GM12864 (cell line): Measurements from ENCODE around the gene PGC.
"Not testable (repeated sequence)": the region's sequence is repeated elsewhere in the genome, so short reads cannot be mapped to it uniquely, and the experiment has no call there.

Experiments
- DNase-seq: peaks from one replicate; pipeline ENCODE4 v3.0.0-alpha.2; 2011; ENCODE audit warnings: low read depth
- H3K4me3 ChIP-seq: 2 replicates; pipeline ENCODE4 v1.5.1; 2011; ENCODE audit warnings: mild to moderate bottlenecking, low read depth, low read length, control low read depth
- TF ChIP-seq, protein P1 (sequence below): IDR thresholded peaks from 2 replicates; pipeline ENCODE4 v1.5.1; 2011; ENCODE audit warnings: low read depth, mild to moderate bottlenecking, moderate library complexity, low read length, control low read depth, inconsistent platforms; ENCODE audit errors: missing control alignments

PGC gene

DNA sequence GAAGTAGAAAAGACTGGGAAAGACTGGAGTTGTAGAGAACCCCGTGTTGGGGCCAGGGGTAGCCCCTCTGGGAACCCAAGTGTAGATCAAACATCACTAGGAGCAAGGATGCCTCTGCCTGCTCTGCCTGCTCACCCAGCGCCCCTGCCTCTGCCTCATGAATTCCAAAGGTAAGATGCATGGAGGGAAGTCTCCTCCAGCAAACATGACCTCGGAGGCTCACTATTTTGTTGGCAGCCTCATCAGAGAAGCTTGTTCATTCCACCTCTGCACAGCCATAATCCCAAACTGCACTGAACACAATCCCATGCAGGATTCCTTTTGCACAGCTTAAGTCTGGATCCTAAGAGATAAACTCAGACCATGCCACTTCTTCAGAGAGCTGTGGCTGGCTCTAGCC is 27.6 kb upstream of the PGC start:
- H3K4me3 ChIP-seq = no peak overlapping the region
- DNase-seq = no peak
- TF ChIP-seq, protein P1, sequence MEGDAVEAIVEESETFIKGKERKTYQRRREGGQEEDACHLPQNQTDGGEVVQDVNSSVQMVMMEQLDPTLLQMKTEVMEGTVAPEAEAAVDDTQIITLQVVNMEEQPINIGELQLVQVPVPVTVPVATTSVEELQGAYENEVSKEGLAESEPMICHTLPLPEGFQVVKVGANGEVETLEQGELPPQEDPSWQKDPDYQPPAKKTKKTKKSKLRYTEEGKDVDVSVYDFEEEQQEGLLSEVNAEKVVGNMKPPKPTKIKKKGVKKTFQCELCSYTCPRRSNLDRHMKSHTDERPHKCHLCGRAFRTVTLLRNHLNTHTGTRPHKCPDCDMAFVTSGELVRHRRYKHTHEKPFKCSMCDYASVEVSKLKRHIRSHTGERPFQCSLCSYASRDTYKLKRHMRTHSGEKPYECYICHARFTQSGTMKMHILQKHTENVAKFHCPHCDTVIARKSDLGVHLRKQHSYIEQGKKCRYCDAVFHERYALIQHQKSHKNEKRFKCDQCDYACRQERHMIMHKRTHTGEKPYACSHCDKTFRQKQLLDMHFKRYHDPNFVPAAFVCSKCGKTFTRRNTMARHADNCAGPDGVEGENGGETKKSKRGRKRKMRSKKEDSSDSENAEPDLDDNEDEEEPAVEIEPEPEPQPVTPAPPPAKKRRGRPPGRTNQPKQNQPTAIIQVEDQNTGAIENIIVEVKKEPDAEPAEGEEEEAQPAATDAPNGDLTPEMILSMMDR = no peak

GRCh38 chr6:41771058-41771983 is 24.1 kb upstream of the PGC start:
- DNase-seq = no peak
- H3K4me3 ChIP-seq = no peak overlapping the region
- TF ChIP-seq, protein P1 = no peak

DNA sequence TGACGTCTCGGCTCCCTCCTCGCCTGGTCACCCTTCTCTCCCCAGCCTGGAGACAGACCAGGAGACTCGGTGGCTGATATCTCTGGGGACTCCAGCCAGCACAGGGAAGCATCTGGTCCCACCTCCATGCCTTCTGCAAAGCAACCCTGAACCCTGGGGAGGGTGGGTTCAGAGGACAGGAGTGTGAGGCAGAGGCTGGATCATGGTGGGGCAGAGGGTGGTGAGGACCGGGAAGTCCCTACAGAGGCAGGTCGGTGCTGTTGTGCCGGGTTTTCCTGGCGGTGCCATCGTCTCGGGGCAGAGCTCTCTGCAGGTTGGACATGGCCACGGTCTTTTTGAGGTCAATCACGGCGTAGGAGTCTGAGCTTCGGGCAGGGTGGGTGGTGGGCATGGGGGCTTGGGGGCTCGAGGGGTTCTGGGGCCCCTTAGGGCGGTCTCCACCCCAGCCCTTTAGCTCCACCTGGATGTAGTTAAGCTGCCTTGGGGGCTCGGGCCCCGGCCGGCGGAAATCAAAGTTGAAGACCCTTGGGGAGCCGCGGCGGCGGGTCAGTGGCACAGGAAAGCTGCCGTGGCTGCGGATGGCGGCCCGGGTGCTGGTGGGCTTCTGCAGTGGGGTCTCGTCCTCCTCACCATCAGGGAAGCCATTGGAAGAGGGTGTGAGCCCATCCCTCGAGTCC is 23.3 kb upstream of the PGC start:
- no peak for DNase-seq
- TF ChIP-seq, protein P1 = no peak
- no peak overlapping the region for H3K4me3 ChIP-seq

DNA sequence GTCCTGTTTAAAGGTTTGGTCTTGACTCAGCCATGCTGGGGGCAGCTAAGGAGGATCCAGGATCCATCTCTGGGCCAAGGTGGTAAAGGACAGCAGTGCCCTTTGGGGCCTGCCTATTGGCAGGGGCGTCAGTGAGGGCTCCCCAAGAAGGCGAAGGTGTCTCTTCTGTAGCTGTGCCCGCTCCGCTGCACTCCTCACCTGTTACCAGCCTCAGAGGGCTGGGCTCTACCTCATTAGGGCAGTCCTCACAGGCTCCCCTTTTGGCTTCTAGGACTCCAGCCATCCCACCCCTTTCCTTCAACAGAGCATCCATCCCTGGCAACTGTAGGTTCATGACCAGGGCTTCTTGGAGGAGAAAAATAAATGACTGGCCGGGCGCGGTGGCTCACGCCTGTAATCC is 22.2 kb upstream of the PGC start:
- no peak overlapping the region for H3K4me3 ChIP-seq
- DNase-seq = no peak
- TF ChIP-seq, protein P1 = no peak

DNA sequence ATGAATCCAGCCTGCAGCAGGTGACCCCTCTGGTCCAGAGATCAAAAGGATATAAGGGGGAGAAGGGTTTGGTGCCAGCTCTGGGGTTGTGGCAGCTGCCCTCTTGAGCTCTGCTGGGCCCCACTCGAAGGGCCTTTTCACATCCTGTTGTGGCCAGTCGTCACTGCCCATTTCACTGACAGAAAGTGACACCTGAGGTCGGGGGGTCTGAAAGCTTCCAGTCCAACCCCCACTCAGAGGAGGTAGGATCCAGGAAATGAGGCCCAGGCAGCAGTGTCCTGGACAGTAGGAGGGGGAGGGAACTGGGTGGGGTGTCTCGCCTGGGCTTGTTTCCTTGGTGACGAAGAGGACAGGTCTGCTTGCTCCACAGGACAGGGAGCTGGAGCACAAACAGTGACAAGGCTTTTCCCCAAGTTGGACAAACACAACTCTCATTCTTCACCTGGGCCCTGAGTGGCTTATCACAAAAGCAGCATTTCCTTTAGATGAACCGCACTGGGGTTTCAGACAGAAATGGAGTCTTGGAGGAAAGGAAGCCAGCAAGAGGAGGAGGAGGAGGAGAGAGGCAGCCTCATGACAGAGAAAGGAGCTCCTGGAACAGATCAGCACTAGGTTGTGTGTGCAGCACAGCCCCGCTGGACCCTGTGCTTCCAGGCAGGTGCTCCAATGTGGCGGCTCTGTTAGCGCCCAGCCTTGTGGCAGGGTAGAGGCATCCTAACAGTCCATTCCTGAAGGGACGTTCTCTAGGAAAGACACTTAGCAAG is 21.5 kb upstream of the PGC start:
- DNase-seq = no peak
- TF ChIP-seq, protein P1 = no peak
- H3K4me3 ChIP-seq = no peak overlapping the region

GRCh38 chr6:41767112-41767833 is 20.1 kb upstream of the PGC start:
- TF ChIP-seq, protein P1 = no peak
- DNase-seq = no peak
- H3K4me3 ChIP-seq = no peak overlapping the region

DNA sequence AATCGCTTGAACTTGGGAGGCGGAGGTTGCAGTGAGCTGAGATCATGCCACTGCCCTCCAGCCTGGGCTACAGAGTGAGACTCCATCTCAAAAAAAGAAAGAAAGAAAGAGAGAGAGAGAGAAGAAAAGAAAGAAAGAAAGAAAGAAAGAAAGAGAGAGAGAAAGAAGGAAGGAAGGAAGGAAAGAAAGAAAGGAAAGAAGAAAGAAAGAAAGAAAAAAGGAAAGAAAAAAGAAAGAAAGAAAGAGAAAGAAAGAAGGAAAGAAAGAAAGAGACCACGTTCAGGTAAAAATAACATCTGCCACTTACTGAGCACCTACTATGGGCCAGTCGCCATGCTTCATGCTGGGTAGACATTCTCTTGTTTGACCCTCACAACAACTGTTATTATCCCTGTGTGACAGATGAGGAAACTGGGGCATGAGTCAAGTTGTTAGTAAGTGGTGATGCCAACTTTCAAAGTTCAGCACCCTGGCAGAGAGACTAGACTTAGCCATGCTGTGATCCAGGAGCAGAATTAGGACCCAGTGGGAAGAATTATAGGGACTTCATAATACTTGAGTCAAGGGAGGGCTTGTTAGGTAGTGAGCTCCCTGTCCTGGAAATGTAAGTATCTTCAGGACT is 19.0 kb upstream of the PGC start:
- not testable (repeated sequence) for DNase-seq, H3K4me3 ChIP-seq
